HG03280 (cell line): ENCODE data around the gene CAMTA1.

Experiments
- ATAC-seq: cut with Tn5 transposase; IDR thresholded peaks from one replicate; pipeline ENCODE4 v1.9.1; 2021; ENCODE audit warnings: mild to moderate bottlenecking, moderate library complexity; ENCODE audit not compliant: unreplicated experiment

The CAMTA1 gene

GRCh38 chr1:7220712-7221252 is 435.5 kb downstream of the CAMTA1 start:
- no peak for ATAC-seq

GRCh38 chr1:7221826-7222694 is 436.8 kb downstream of the CAMTA1 start:
- ATAC-seq: no peak

GRCh38 chr1:7222695-7223015 is 437.4 kb downstream of the CAMTA1 start:
- ATAC-seq: no peak

- ATAC-seq: no peak
Observed at GRCh38 chr1:7223334-7224080, 438.3 kb downstream of the CAMTA1 start.

- no peak for ATAC-seq
Observed at GRCh38 chr1:7224081-7224534, 438.9 kb downstream of the CAMTA1 start.

- no peak for ATAC-seq
Observed at GRCh38 chr1:7224644-7225043, 439.4 kb downstream of the CAMTA1 start.

GRCh38 chr1:7225711-7226505 is 440.7 kb downstream of the CAMTA1 start:
- no peak for ATAC-seq

GRCh38 chr1:7227654-7228053 is 442.4 kb downstream of the CAMTA1 start:
- no peak for ATAC-seq

GRCh38 chr1:7228252-7228961 is 443.2 kb downstream of the CAMTA1 start:
- ATAC-seq: no peak

- ATAC-seq: no peak
Observed at GRCh38 chr1:7229186-7229585, 443.9 kb downstream of the CAMTA1 start.

- ATAC-seq: no peak
Observed at GRCh38 chr1:7229696-7230631, 444.7 kb downstream of the CAMTA1 start.

GRCh38 chr1:7232441-7233236 is 447.4 kb downstream of the CAMTA1 start:
- ATAC-seq: no peak

GRCh38 chr1:7233237-7233540 is 447.9 kb downstream of the CAMTA1 start:
- ATAC-seq: no peak

- ATAC-seq: no peak
Observed at GRCh38 chr1:7233646-7234470, 448.6 kb downstream of the CAMTA1 start.

GRCh38 chr1:7234471-7234755 is 449.2 kb downstream of the CAMTA1 start:
- no peak for ATAC-seq

GRCh38 chr1:7235871-7236517 is 450.7 kb downstream of the CAMTA1 start:
- ATAC-seq: no peak

- ATAC-seq: no peak
Observed at GRCh38 chr1:7236844-7237515, 451.7 kb downstream of the CAMTA1 start.
